ENCODE measurements around the gene HOXA7. TPM values are rescaled to one million over a fixed set of nuclear protein-coding genes. Genes with fewer than 3 reads are reported as not detected.

Gene HOXA7
- total and polyA plus RNA-seq, 9 donors: 0.23 to 4.5 (median 0.75) TPM

DNA sequence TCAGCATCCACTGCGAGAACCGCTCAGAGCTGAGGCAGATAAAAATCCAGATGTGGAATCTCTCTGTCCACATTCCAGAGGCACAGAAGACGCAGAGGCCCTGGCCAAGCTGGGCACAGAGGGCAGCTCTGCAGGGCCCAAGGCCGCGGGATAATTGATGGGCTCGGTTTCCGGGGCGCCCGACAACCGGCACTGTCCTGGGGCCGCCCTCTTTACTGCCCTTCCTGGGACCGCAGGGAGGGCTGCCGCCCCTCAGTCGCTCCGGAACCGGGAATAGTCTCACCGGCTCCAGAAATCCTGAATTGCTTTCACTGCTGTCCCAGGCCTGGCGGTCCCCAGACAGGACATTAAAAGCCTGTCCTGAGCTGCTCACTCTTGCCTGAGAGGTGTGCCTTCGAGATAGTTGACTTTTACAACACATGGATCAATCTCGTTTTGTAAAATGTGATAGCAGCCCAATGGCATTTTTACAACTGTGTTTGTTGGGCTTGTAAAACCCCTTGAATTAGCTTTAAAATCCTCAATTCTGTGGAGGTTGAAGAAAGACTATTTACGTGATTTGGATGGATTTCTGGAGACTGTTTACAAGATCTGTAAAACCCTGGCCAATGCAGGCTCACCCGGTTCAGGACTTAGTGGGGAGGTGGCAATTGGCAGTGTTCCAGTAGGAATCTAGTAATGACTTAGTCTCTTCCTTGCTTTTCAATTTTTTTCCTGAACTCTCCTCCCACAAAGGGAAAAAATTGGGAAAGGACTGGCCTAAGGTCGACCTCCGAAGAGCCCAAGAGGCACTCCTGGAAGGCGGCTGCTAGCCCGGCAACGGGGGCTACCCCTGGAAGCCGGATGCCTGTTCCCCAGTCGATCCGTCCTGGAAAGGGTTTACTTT, 7.5 kb downstream of the HOXA7 start:
- Histone ChIP-seq H3K27ac (no peak overlapping the region), H3K27me3 (no peaks in the 10 kb centered on the region), H3K4me3 (peak overlapping the region; percentile 74), H3K4me1 (ENCODE audit: insufficient read depth) (peaks cover 4% of the 10 kb centered on the region), H3K36me3 (no peaks in the 10 kb centered on the region), H3K9me3 (peaks cover 0 to 10% of the 10 kb centered on the region in 2 donors)
- intact Hi-C loops (cut with DNase I): no loop called here
- TF ChIP-seq EP300 (IDR thresholded peaks at IDR 0.05) (no peak), POLR2A (IDR thresholded peaks at IDR 0.05) (no peak)
- TF ChIP-seq, protein P1, sequence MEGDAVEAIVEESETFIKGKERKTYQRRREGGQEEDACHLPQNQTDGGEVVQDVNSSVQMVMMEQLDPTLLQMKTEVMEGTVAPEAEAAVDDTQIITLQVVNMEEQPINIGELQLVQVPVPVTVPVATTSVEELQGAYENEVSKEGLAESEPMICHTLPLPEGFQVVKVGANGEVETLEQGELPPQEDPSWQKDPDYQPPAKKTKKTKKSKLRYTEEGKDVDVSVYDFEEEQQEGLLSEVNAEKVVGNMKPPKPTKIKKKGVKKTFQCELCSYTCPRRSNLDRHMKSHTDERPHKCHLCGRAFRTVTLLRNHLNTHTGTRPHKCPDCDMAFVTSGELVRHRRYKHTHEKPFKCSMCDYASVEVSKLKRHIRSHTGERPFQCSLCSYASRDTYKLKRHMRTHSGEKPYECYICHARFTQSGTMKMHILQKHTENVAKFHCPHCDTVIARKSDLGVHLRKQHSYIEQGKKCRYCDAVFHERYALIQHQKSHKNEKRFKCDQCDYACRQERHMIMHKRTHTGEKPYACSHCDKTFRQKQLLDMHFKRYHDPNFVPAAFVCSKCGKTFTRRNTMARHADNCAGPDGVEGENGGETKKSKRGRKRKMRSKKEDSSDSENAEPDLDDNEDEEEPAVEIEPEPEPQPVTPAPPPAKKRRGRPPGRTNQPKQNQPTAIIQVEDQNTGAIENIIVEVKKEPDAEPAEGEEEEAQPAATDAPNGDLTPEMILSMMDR (IDR thresholded peaks at IDR 0.05): no peak
- 56 to 61% (median 60%) methylated on average over 30 of the region's 30 CpGs for WGBS, 3 donors
- DNase-seq: peak in 2 of 5 donors; percentile 5 to 17

DNA sequence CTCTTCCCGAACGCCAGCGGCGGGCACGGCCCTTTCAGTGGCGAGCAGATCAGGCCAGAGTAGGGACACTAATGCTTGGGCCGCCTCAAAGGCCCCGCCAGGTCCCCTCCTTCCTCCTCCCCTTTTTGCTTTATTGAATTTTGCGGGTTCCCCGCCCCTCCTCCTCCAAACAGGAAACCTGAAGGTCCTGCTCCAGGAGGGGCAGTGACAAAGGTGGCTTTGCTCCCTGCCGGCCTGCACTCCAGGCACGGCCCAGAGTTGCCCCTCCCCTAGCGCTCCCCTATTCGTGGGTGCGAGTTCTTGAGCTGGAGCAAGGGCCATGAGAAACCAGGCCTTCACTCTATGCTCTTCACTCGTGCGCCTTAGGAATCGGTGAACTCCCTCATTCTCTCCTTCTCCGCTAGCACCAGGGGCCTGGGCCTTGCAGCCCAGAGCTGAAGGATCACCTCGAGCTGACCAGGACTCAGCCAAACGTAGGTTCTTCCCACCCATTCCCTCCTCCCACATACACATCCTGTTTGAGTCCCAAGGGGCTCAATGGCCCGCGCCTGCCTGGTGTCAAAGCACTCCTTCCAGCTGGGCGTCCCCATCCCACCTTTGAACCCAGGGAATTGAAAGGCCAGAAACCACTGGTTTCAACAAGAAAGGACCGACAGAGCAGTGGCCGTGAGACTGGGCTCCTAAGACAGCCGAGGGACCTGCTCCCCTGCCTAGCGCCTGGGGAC, 8.3 kb downstream of the HOXA7 start:
- H3K4me3 ChIP-seq: peak overlapping the region; percentile 74
- intact Hi-C loops (cut with DNase I): no loop called here
- peak in 2 of 5 donors; percentile 7 to 27 for DNase-seq
- TF ChIP-seq EP300 (IDR thresholded peaks at IDR 0.05) (no peak), POLR2A (IDR thresholded peaks at IDR 0.05) (no peak)
- TF ChIP-seq, protein P1 (IDR thresholded peaks at IDR 0.05): no peak
- H3K36me3 ChIP-seq: no peaks in the 10 kb centered on the region
- H3K9me3 ChIP-seq: peaks cover 0 to 10% of the 10 kb centered on the region in 2 donors
- no peak overlapping the region for H3K27ac ChIP-seq
- peaks cover 5% of the 10 kb centered on the region for H3K4me1 ChIP-seq (ENCODE audit: insufficient read depth)
- 27 to 41% (median 33%) methylated on average over 25 to 28 of the region's 28 CpGs for WGBS, 3 donors
- H3K27me3 ChIP-seq: no peaks in the 10 kb centered on the region

DNA sequence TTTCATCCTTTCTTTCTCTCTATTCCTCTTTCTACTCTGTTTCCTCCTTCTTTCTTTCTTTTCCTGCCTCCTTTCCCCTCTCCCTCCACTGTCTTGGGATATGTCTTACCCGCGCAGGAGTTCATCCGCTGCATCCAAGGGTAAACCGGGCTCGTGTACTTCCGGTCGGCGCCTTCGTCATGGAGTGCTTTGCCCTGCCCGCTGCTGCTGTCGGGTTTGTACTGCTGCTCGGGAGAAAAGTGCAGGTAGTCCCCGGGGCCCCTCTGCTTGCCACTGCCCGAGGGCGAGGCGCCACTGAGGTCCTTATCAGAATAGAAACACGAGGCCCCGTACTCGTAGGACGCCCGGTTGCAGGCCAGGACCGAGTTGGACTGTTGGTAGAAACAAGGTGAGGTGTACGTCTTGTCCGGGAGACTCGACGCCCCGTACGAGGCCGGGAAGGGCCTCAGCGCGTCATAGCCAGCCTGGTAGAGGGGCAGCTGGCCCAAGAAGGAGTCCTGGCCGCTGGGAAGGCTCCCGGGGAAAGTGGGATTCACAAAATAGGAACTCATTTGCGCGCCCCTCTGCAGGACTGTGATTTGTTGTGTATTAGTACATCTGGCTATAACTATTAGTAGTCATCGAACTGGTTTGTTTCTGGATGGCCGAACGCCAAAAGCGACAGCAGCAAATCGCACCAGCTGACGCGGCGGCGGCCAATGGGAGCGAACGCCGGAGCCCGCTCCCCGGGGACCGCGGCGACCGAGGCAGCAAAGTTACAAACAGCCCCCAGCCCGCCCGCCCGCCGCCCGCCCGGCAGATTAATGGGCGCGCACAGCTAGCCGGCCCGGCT, 9.1 kb downstream of the HOXA7 start, which contains the start of gene HOXA6:
Gene HOXA6, minus strand, starts transcription at position 576 of the 832 bp plus-strand sequence. Its CDS starts 25 bp downstream, at position 551.
- H3K4me1 ChIP-seq (ENCODE audit: insufficient read depth): peaks cover 5% of the 10 kb centered on the region
- WGBS, 3 donors: 10 to 14% (median 13%) methylated on average over 43 to 63 of the region's 63 CpGs
- no peaks in the 10 kb centered on the region for H3K27me3 ChIP-seq
- H3K36me3 ChIP-seq: no peaks in the 10 kb centered on the region
- TF ChIP-seq, protein P1 (IDR thresholded peaks at IDR 0.05): no peak
- TF ChIP-seq EP300 (IDR thresholded peaks at IDR 0.05) (no peak), POLR2A (IDR thresholded peaks at IDR 0.05) (no peak)
- no peak within 1 kb of the TSS for H3K27ac ChIP-seq
- peaks cover 0 to 10% of the 10 kb centered on the region in 2 donors for H3K9me3 ChIP-seq
- peak in 3 of 5 donors; percentile 9 to 45 (median 35) for DNase-seq
- peak within 1 kb of the TSS; percentile 74 for H3K4me3 ChIP-seq
- intact Hi-C loops (cut with DNase I): no loop called here

All from ovary (tissue), 9 donors.